ENCODE results near the gene RNF217.

RNF217 gene

DNA sequence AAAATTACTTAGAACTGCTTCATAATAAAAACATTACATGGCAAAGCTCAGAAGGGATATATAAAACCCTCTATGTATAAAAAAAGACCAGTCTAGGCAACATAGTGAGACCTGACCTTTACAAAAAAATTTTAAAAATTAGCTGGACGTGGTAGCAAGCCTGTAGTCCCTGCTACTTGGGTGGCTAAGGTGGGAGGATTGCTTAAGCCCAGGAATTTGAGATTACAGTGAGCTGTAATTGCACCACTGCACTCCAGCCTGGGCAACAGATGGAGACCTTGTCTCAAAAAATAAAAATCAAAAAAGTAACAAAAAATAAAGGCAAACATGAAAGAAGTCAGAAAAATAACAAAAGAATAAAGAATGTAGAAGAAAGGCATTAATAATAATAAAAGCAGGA lies 169.8 kb downstream of the RNF217 start:
- no peak overlapping the region for H3K4me2 ChIP-seq
- no peak overlapping the region for H3K4me3 ChIP-seq
- TF ChIP-seq Cebpa-rat (IDR thresholded peaks at IDR 0.05), result no peak
- no peaks in the 10 kb centered on the region for H3K4me1 ChIP-seq
- H3K36me3 ChIP-seq, result no peaks in the 10 kb centered on the region
- H3K9me3 ChIP-seq, result no peaks in the 10 kb centered on the region
- no peak overlapping the region for H3K9ac ChIP-seq
- no peak overlapping the region for H3K27ac ChIP-seq
- H4K20me1 ChIP-seq, result no peaks in the 10 kb centered on the region
- no peaks in the 10 kb centered on the region for H3K27me3 ChIP-seq

DNA sequence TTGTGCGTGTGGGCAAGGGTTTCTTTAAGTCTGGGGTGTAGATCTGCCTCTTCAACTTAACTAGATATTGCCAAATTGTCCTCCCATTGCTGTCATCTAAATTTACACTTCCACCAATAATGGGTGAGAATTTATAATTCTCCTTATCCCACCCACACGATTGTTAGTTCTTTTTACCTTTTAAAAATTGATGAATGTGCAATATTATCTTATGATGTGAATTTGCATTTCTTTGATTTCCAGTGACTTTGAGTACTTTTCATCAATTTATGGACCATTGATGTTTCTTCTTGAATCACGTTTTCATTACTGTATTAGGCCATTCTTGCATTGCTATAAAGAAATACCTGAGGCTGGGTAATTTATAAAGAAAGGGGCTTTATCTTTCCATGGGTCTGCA lies 174.1 kb downstream of the RNF217 start:
- H3K4me1 ChIP-seq, result no peaks in the 10 kb centered on the region
- H3K27ac ChIP-seq, result no peak overlapping the region
- H3K27me3 ChIP-seq, result no peaks in the 10 kb centered on the region
- H3K9ac ChIP-seq, result no peak overlapping the region
- no peaks in the 10 kb centered on the region for H3K9me3 ChIP-seq
- H3K4me3 ChIP-seq, result no peak overlapping the region
- no peaks in the 10 kb centered on the region for H3K36me3 ChIP-seq
- TF ChIP-seq Cebpa-rat (IDR thresholded peaks at IDR 0.05), result no peak
- H4K20me1 ChIP-seq, result no peaks in the 10 kb centered on the region
- H3K4me2 ChIP-seq, result no peak overlapping the region

DNA sequence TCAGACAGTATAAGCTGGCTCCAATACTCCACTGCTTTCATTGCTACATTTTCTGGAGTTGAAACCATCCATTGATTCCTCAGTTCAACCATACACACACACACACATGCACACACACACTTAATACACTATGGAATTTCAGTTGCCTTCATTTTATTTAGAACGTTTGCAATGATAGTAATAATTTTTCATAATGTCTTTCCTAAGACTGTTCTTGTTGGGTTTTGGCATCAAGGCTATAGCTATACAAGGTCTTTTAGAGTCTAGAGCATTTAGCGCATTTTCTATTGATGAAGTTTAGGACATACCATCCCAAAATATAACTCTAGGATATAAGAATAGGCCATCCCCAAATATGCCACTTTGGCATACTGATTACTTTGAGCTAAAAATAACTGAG lies 175.8 kb downstream of the RNF217 start:
- Histone ChIP-seq H3K27me3 (no peaks in the 10 kb centered on the region), H4K20me1 (no peaks in the 10 kb centered on the region), H3K4me1 (no peaks in the 10 kb centered on the region), H3K4me3 (no peak overlapping the region), H3K4me2 (no peak overlapping the region), H3K9ac (no peak overlapping the region), H3K9me3 (peaks cover 5% of the 10 kb centered on the region), H3K27ac (no peak overlapping the region), H3K36me3 (no peaks in the 10 kb centered on the region)
- TF ChIP-seq Cebpa-rat (IDR thresholded peaks at IDR 0.05), result no peak

GRCh38 chr6:125140808-125141207 lies 178.6 kb downstream of the RNF217 start:
- Histone ChIP-seq H3K4me2 (no peak overlapping the region), H4K20me1 (no peaks in the 10 kb centered on the region), H3K36me3 (no peaks in the 10 kb centered on the region), H3K4me1 (no peaks in the 10 kb centered on the region), H3K9me3 (peaks cover 14% of the 10 kb centered on the region), H3K27me3 (no peaks in the 10 kb centered on the region), H3K4me3 (no peak overlapping the region), H3K9ac (no peak overlapping the region), H3K27ac (no peak overlapping the region)
- no peak for TF ChIP-seq Cebpa-rat (IDR thresholded peaks at IDR 0.05)

Data from BLaER1 (cell line).